ENCODE results near the gene PRKCH. TPM values are rescaled to one million over a fixed set of nuclear protein-coding genes. Genes with fewer than 3 reads are reported as not detected.

PRKCH gene
- total RNA-seq, 2 donors from 2014 or later: 24.6 to 73.6 TPM

GRCh38 chr14:61466249-61466904, 145.0 kb downstream of the PRKCH start:
- peak; percentile 76 for ATAC-seq (ENCODE audit: insufficient number of reproducible peaks, low FRiP score, low read depth)
- no peaks in the 10 kb centered on the region for H3K27me3 ChIP-seq (replicated peaks; ENCODE audit: insufficient read depth)
- no peak for TF ChIP-seq CTCF (IDR thresholded peaks at IDR 0.05)
- H3K4me3 ChIP-seq: no peak overlapping the region
- H3K27ac ChIP-seq: peak overlapping the region in 1 of 2 donors; percentile 13
- no peaks in the 10 kb centered on the region for H3K9me3 ChIP-seq
- peaks cover 16 to 18% of the 10 kb centered on the region in 2 donors for H3K4me1 ChIP-seq (ENCODE audit: control insufficient read depth in 1 of 2, low read depth in 2 of 2)
- peak; percentile 34 for DNase-seq (ENCODE audit: low spot score)
- H3K36me3 ChIP-seq: no peaks in the 10 kb centered on the region

GRCh38 chr14:61466905-61467280, 145.5 kb downstream of the PRKCH start:
- TF ChIP-seq CTCF (IDR thresholded peaks at IDR 0.05): no peak
- no peaks in the 10 kb centered on the region for H3K36me3 ChIP-seq
- H3K4me3 ChIP-seq: no peak overlapping the region
- H3K9me3 ChIP-seq: no peaks in the 10 kb centered on the region
- DNase-seq (ENCODE audit: low spot score) (no peak), ATAC-seq (ENCODE audit: insufficient number of reproducible peaks, low FRiP score, low read depth) (no peak)
- H3K4me1 ChIP-seq (ENCODE audit: control insufficient read depth in 1 of 2, low read depth in 2 of 2): peaks cover 21 to 23% of the 10 kb centered on the region in 2 donors
- peak overlapping the region in 1 of 2 donors; percentile 13 for H3K27ac ChIP-seq
- no peaks in the 10 kb centered on the region for H3K27me3 ChIP-seq (replicated peaks; ENCODE audit: insufficient read depth)

- Histone ChIP-seq H3K4me3 (no peak overlapping the region), H3K9me3 (no peaks in the 10 kb centered on the region), H3K4me1 (ENCODE audit: control insufficient read depth in 1 of 2, low read depth in 2 of 2) (peaks cover 22 to 27% of the 10 kb centered on the region in 2 donors), H3K27me3 (replicated peaks; ENCODE audit: insufficient read depth) (no peaks in the 10 kb centered on the region), H3K36me3 (no peaks in the 10 kb centered on the region), H3K27ac (no peak overlapping the region)
- no peak for TF ChIP-seq CTCF (IDR thresholded peaks at IDR 0.05)
- no peak for ATAC-seq (ENCODE audit: insufficient number of reproducible peaks, low FRiP score, low read depth)
- no peak for DNase-seq (ENCODE audit: low spot score)
Observed at GRCh38 chr14:61467296-61467695, 145.9 kb downstream of the PRKCH start.

- Histone ChIP-seq H3K27me3 (replicated peaks; ENCODE audit: insufficient read depth) (no peaks in the 10 kb centered on the region), H3K4me1 (ENCODE audit: control insufficient read depth in 1 of 2, low read depth in 2 of 2) (peaks cover 28 to 36% of the 10 kb centered on the region in 2 donors), H3K36me3 (no peaks in the 10 kb centered on the region), H3K9me3 (no peaks in the 10 kb centered on the region), H3K4me3 (no peak overlapping the region), H3K27ac (no peak overlapping the region)
- ATAC-seq (ENCODE audit: insufficient number of reproducible peaks, low FRiP score, low read depth) (no peak), DNase-seq (ENCODE audit: low spot score) (no peak)
- TF ChIP-seq CTCF (IDR thresholded peaks at IDR 0.05): no peak
Observed at GRCh38 chr14:61468063-61468825, 146.9 kb downstream of the PRKCH start.

GRCh38 chr14:61469781-61470180, 148.4 kb downstream of the PRKCH start:
- no peak for TF ChIP-seq CTCF (IDR thresholded peaks at IDR 0.05)
- no peak for ATAC-seq (ENCODE audit: insufficient number of reproducible peaks, low FRiP score, low read depth)
- H3K27ac ChIP-seq: no peak overlapping the region

More at GRCh38 chr14:61469781-61470180, 148.4 kb downstream of the PRKCH start:
- H3K27me3 ChIP-seq (replicated peaks; ENCODE audit: insufficient read depth): no peaks in the 10 kb centered on the region
- no peaks in the 10 kb centered on the region for H3K36me3 ChIP-seq
- no peaks in the 10 kb centered on the region for H3K9me3 ChIP-seq
- peaks cover 28 to 36% of the 10 kb centered on the region in 2 donors for H3K4me1 ChIP-seq (ENCODE audit: control insufficient read depth in 1 of 2, low read depth in 2 of 2)
- no peak overlapping the region for H3K4me3 ChIP-seq
- DNase-seq (ENCODE audit: low spot score): no peak

All from thoracic aorta (tissue), 2 donors.